Neural cell (in vitro differentiated cells): ENCODE measurements around the gene MYL7. TPM values are rescaled to one million over a fixed set of nuclear protein-coding genes. Genes with fewer than 3 reads are reported as not detected.
A peak's percentile ranks its signal among the peaks of the same experiment; 100 is the strongest.

Experiments
- H2AFZ ChIP-seq: fragments of 200-600, 300-800 bp; sonication (generic), shearing (Covaris generic); 2 replicates; pipeline ENCODE4 v1.6.0; 2014; ENCODE audit warnings: low read depth, mild to moderate bottlenecking, antibody characterized with exemption, low read length, moderate library complexity
- H3F3A ChIP-seq: fragments of 200-600 bp; shearing (Covaris generic); 2 replicates; pipeline ENCODE4 v1.6.1; 2016; ENCODE audit warnings: mild to moderate bottlenecking, moderate library complexity, mixed read lengths, antibody characterized with exemption, low read length; ENCODE audit not compliant: insufficient read depth, poor library complexity, severe bottlenecking
- H3K27ac ChIP-seq: fragments of 200-600, 300-800 bp; sonication (generic), shearing (Covaris generic); 2 replicates; pipeline ENCODE4 v1.5.1; 2014; ENCODE audit warnings: mild to moderate bottlenecking, low read length, moderate library complexity
- H3K27me3 ChIP-seq: fragments of 300-800, 200-600 bp; sonication (generic), shearing (Covaris generic); 2 replicates; pipeline ENCODE4 v1.6.0; 2014; ENCODE audit warnings: mild to moderate bottlenecking, low read depth, low read length, moderate library complexity; ENCODE audit not compliant: insufficient read depth
- H3K36me3 ChIP-seq: fragments of 300-800, 200-600 bp; sonication (generic), shearing (Covaris generic); 2 replicates; pipeline ENCODE4 v1.5.1; 2014; ENCODE audit warnings: mild to moderate bottlenecking, antibody characterized with exemption, low read length, moderate library complexity; ENCODE audit not compliant: insufficient read depth
- H3K4me2 ChIP-seq: fragments of 300-800, 200-600 bp; sonication (generic), shearing (Covaris generic); 2 replicates; pipeline ENCODE4 v1.6.0; 2014; ENCODE audit warnings: mild to moderate bottlenecking, low read length
- H3K4me3 ChIP-seq: fragments of 300-800, 200-600 bp; sonication (generic), shearing (Covaris generic); 2 replicates; pipeline ENCODE4 v1.5.1; 2014; ENCODE audit warnings: mild to moderate bottlenecking, low read length, moderate library complexity
- H3K79me2 ChIP-seq: fragments of 200-600 bp; shearing (Covaris generic); replicated peaks from 2 replicates; pipeline ENCODE4 v1.6.0; 2014; ENCODE audit warnings: mild to moderate bottlenecking, low read length, moderate library complexity; ENCODE audit not compliant: insufficient read depth
- H3K9ac ChIP-seq: fragments of 300-800, 200-600 bp; sonication (generic), shearing (Covaris generic); 2 replicates; pipeline ENCODE4 v1.6.1; 2016; ENCODE audit warnings: mild to moderate bottlenecking, low read length, mixed read lengths
- H3K9me2 ChIP-seq: fragments of 200-600 bp; shearing (Covaris generic); 2 replicates; pipeline ENCODE4 v1.6.1; 2016; ENCODE audit warnings: mild to moderate bottlenecking, low read length, mixed read lengths; ENCODE audit not compliant: insufficient read depth
- H3K9me3 ChIP-seq: fragments of 200-600, 300-800 bp; sonication (generic), shearing (Covaris generic); 2 replicates; pipeline ENCODE4 v1.6.1; 2016; ENCODE audit warnings: mild to moderate bottlenecking, mixed run types, low read length, moderate library complexity, mixed read lengths
- H4K20me1 ChIP-seq: fragments of 200-600 bp; shearing (Covaris generic); 2 replicates; pipeline ENCODE4 v1.6.1; 2016; ENCODE audit warnings: mild to moderate bottlenecking, mixed run types; ENCODE audit not compliant: insufficient read depth
- CTCF ChIP-seq: fragments of 450-650 bp; IDR thresholded peaks from 2 replicates; pipeline ENCODE4 v1.5.1; 2014; ENCODE audit warnings: antibody characterized with exemption, mild to moderate bottlenecking, moderate library complexity; ENCODE audit not compliant: poor library complexity, severe bottlenecking
- EP300 ChIP-seq: fragments of 450-650 bp; conservative IDR thresholded peaks from 2 replicates; pipeline ENCODE4 v1.6.1; 2014; ENCODE audit warnings: antibody characterized with exemption, mild to moderate bottlenecking, moderate library complexity; ENCODE audit not compliant: poor library complexity, severe bottlenecking
- EZH2 ChIP-seq: fragments of 200-600, 300-800 bp; shearing (Covaris generic), sonication (generic); IDR thresholded peaks from 2 replicates; pipeline ENCODE4 v1.6.1; 2014; ENCODE audit warnings: antibody characterized with exemption, low read length, borderline replicate concordance, mild to moderate bottlenecking; ENCODE audit not compliant: insufficient read depth, poor library complexity, severe bottlenecking
- MXI1 ChIP-seq: fragments of 450-650 bp; conservative IDR thresholded peaks from 2 replicates; pipeline ENCODE4 v1.6.1; 2014; ENCODE audit warnings: antibody characterized with exemption, mild to moderate bottlenecking; ENCODE audit not compliant: poor library complexity, severe bottlenecking
- POLR2AphosphoS5 ChIP-seq: IDR thresholded peaks from 2 replicates; pipeline ENCODE4 v1.6.1; 2012
- RAD21 ChIP-seq: fragments of 450-650 bp; conservative IDR thresholded peaks from 2 replicates; pipeline ENCODE4 v1.6.1; 2014; ENCODE audit warnings: antibody characterized with exemption, mild to moderate bottlenecking, moderate library complexity
- REST ChIP-seq: IDR thresholded peaks from 2 replicates; pipeline ENCODE4 v1.6.1; 2012; ENCODE audit warnings: borderline replicate concordance
- SMC3 ChIP-seq: fragments of 450-650 bp; conservative IDR thresholded peaks from 2 replicates; pipeline ENCODE4 v1.6.1; 2014; ENCODE audit warnings: antibody characterized with exemption, mild to moderate bottlenecking, moderate library complexity; ENCODE audit not compliant: poor library complexity
- TAF1 ChIP-seq: IDR thresholded peaks from 2 replicates; pipeline ENCODE4 v1.6.1; 2012; ENCODE audit warnings: low read depth
- polyA plus RNA-seq: library from polyadenylated mRNA; depleted of rRNA; stranded (reverse); fragments of >200 nt; gene quantifications from 2 replicates; pipeline ENCODE4 v1.2.3, GENCODE V29; 2014

MYL7 gene
- polyA plus RNA-seq, 1 donor from 2014 or later = 0.76 TPM

GRCh38 chr7:44103923-44104859, 36.9 kb downstream of the MYL7 start, which contains the start of gene AEBP1:
Gene AEBP1 (plus strand): TSS chr7:44104345. CDS start chr7:44104666, 321 bp downstream.
- Histone ChIP-seq H3K9ac (no peak within 1 kb of the TSS), H3K4me2 (no peak within 1 kb of the TSS), H3K9me3 (no peaks in the 10 kb centered on the region), H3K79me2 (no peaks in the 10 kb centered on the region), H2AFZ (no peak within 1 kb of the TSS), H3F3A (no peaks in the 10 kb centered on the region), H3K4me3 (peak within 1 kb of the TSS; percentile 49), H3K27me3 (peaks cover 19% of the 10 kb centered on the region), H4K20me1 (no peaks in the 10 kb centered on the region), H3K36me3 (no peaks in the 10 kb centered on the region), H3K9me2 (no peaks in the 10 kb centered on the region), H3K27ac (no peak within 1 kb of the TSS)
- TF ChIP-seq RAD21 = no peak
- TF ChIP-seq EP300 = no peak
- no peak for TF ChIP-seq POLR2AphosphoS5
- TF ChIP-seq MXI1 = no peak
- TF ChIP-seq TAF1 = no peak
- TF ChIP-seq REST = no peak
- no peak for TF ChIP-seq CTCF
- no peak for TF ChIP-seq EZH2
- no peak for TF ChIP-seq SMC3

- no peak overlapping the region for H3K4me2 ChIP-seq
- no peaks in the 10 kb centered on the region for H3K9me2 ChIP-seq
- no peaks in the 10 kb centered on the region for H4K20me1 ChIP-seq
- peak overlapping the region; percentile 28 for H3K4me3 ChIP-seq
- no peaks in the 10 kb centered on the region for H3K79me2 ChIP-seq
- peaks cover 19% of the 10 kb centered on the region for H3K27me3 ChIP-seq
- H3K36me3 ChIP-seq = no peaks in the 10 kb centered on the region
- no peak overlapping the region for H2AFZ ChIP-seq
- TF ChIP-seq CTCF = no peak
- no peak for TF ChIP-seq RAD21
- no peak for TF ChIP-seq EP300
- no peak for TF ChIP-seq POLR2AphosphoS5
- H3K27ac ChIP-seq = no peak overlapping the region
- no peak overlapping the region for H3K9ac ChIP-seq
- H3K9me3 ChIP-seq = no peaks in the 10 kb centered on the region
- H3F3A ChIP-seq = no peaks in the 10 kb centered on the region
Observed at GRCh38 chr7:44103566-44103922, 37.6 kb downstream of the MYL7 start.
